IPS-NIHi7 (cell line): ENCODE data around the gene FCRL6.
A peak's percentile ranks its signal among the peaks of the same experiment; 100 is the strongest.

Experiments used
- DNase-seq: peaks from one replicate; pipeline ENCODE4 v3.0.0; 2012; ENCODE audit warnings: mixed read lengths; ENCODE audit errors: extremely low spot score

The FCRL6 gene, protein sequence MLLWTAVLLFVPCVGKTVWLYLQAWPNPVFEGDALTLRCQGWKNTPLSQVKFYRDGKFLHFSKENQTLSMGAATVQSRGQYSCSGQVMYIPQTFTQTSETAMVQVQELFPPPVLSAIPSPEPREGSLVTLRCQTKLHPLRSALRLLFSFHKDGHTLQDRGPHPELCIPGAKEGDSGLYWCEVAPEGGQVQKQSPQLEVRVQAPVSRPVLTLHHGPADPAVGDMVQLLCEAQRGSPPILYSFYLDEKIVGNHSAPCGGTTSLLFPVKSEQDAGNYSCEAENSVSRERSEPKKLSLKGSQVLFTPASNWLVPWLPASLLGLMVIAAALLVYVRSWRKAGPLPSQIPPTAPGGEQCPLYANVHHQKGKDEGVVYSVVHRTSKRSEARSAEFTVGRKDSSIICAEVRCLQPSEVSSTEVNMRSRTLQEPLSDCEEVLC

DNA sequence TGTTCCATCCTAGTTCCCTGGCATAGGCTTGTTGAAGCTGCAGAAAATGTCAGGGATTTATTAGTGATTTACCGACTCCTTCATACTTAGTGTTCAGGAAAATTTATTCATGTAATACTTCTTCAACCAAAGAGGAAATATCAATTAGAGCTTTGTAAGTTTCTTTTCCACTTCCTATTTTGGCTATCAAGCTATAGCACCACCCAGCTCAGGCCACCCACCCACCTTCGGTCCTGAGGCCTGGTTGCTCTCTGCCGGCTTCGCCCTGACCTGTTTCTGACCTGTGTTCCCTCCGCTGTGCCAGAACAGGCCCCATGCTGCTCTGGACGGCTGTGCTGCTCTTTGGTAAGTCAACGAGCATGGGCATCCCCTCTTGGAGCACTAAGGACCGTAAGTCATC is at the start of gene FCRL6:
TSS of gene FCRL6 (plus strand) at position 250 of the 400 bp plus-strand sequence. CDS start at position 315, 65 bp downstream.
- DNase-seq, result no peak

DNA sequence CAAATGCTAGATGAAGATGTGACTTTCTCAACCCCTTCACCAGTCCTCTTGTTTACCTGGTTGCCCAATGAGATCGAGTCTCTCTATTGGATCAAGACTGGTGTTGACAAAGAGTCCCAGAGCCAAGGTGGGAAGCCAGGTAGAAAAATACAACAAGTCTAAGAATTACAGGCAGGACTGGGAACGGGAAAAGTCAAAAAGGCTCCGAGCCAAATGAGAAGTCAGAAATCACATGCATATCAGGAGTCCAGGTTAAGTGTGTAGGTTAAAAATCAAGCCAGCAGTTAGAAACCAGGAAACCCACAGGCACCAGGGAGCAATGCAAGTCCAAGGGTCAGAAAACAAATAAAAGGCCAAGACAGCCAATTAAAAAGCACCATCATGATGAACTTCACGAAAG is 48.8 kb upstream of the FCRL6 start:
- no peak for DNase-seq

DNA sequence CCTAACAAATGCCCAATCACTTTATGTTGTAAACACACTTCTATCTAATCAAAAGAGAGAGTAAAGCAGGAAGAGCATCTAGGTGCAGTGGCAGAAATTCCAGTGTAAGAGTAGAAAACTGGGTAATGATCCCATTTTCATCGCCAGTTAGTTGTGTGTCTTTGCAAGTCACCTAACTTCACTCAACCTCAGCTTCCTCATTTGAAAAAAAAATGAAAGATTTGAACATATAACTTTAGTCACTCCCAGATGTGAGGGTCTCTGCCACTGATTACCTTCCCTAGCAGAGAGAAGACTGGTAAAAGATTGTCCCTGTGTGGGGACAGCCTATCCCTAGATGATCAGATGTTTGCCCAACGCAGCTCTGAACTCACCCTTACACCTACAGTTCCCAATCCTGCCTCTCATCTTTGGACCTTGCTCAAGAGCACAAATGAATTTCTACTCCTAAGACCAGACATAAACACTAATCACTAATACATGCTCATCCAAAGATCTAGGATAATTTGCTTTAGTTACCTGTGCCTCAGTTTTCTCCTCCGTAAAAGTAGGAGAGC is 46.6 kb upstream of the FCRL6 start:
- no peak for DNase-seq

DNA sequence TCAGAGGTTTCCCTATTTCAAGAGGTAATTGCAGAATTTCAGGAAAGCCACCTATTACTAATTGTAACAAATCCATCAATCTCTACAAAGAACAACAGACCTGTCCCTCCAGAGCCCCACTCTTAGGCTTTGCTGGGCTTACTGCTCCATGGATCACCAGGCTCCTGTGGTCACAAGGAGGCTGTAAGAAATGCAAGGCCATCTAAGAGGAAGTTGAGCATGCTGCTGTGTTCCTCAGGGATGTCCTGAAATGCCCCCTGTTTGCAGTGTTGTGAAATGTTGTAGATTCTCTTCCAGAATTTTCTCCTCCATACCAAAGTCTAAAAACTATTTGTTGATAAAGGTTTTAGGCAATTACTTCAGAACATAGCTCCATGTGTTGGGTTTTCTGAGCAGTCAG is 45.8 kb upstream of the FCRL6 start:
- no peak for DNase-seq

DNA sequence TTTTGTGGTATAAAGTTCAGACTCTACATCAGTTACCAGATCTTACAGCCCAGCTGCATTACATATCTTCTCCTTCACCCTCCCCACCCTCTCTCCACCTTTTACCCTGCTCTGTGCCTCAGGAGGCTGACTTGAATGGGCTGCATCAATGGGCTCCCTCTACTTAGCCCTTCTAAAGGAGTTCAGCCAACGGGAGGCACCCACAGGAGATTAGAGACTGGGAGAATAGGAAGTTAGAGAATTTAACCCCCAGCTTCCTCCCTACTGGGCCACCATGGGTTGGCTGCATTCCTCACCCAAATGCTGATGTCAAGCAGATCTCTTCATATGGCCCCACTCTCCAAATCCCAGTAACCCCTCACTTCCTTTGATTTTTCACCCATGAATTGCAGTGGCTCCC is 38.5 kb upstream of the FCRL6 start:
- no peak for DNase-seq

DNA sequence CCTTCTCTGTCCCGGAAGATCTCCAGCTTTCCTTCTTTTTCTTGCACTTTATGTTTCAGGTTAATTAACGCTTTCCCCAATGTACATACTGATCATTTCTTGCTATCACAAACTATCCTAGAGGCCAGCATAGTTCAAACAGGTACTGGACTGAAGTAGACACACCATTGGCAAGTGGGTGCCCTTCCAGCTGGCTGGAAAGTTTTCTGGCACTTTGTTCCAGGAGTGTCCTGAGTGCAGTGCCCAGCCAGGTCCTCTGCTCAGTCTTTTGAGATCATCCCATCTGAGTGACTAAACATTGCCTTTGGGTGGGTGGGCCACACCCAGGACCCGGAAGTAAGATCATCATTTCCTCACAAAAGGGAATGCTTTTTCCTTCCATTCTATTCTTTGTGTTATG is 36.4 kb upstream of the FCRL6 start:
- no peak for DNase-seq

DNA sequence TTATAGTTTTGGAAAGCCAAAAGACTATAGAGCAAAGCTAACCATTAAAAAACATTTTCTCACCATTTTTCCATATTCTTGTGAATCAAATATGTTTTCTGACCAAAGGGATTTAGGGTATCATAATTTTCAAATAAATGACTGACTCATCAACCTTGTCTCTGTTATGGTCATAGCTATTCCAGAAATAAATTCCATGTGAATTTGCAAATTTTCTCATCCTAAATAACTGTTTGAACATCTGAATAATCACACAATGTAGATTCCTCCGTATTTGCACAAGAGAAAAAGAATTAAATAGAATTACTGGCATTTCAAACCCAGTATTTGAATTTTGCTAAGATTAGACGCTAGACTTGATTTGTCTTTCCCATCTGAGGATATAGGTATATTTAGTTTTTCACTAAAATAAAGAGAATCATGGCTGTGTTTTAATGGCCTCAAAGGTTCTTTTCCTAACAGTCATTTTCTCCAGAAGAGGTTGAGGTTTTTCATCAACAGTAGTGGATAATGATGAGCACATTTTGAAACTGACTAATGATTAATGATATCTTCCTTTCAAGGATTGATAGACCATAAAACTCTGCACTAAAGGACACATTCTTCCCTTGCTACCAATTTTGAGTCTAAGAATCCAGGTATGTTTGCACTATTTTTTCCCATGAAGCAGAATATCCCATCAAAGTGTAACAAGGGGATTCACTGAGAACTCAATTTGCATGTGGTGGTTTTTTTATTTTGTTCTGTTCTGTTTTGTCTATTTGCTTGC is 30.8 kb upstream of the FCRL6 start:
- no peak for DNase-seq

DNA sequence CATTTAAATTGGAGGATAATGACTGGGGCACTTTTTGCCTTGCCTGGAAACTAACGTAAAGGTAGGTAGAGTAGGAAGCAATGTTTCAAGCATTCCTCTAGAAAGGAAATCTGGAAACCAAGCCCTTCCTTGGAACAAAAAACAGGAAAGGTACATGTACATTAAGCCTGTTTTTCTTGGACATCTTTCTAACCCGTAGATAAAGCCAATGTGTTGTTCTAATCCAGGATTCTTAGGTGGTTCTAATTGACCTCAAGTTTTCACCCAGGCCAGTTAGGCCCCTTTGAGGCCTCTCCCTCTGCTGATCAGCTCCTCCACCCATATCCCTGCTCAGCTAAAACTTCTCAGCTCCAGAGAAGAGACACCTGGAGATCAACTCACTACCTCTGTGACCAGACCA is 27.7 kb upstream of the FCRL6 start:
- DNase-seq, result no peak

DNA sequence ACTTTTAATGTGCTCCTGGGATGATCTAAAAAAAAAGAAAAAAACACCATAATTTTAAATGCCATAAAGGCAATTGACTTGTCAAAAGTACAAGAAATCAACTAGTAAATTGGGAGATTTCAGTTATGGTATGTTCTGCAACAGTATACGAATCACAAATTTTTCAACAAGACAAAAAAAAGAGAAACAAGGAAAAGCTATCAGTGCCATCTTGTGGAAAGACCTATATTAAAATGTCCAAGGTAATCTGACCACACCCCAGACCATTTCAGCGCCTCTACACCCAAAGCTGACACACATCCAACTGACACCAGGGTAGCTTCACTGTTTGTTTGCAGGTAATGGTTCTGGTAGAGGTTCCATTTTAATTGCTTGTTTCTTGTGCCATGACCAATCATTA is 26.4 kb upstream of the FCRL6 start:
- no peak for DNase-seq

DNA sequence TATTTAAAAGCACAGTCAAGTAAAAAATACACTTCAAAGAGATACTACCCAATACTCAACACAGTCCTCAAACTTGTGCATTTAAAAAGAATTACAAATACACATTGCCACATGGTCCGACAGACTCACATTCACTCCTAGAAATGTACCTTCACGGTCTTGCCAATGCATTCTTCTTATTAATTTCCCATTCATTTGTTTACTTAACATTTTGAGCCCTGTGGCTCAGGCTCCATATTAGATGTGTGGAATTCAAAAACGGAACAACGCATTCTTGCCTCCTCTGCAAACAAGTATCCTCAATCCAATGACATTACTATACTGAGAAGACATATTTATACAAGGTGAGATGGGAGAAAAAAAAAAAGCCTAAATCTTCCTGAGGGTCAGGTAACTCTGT is 23.9 kb upstream of the FCRL6 start:
- no peak for DNase-seq

DNA sequence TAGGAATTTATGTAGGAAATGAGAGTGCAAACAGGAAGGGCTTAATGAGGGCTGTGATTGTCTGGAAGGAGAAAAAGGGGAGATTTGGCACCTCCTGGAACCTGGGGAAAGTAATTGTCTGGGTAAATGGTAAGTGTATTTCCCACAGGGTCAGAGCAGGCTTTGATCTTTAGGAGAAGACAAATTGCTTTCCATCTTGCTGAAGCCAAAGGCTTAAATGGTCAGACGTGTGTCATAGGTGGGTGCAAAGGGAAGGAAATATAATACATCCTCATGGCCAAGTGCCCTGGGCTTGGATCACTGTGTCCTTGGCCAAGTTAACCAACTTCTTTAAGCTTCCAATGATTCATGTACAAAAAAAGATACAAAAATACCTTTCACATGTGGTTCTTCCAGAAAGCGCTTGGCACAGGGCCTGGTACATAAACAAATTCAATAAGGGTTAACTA is 22.7 kb upstream of the FCRL6 start:
- DNase-seq, result no peak

DNA sequence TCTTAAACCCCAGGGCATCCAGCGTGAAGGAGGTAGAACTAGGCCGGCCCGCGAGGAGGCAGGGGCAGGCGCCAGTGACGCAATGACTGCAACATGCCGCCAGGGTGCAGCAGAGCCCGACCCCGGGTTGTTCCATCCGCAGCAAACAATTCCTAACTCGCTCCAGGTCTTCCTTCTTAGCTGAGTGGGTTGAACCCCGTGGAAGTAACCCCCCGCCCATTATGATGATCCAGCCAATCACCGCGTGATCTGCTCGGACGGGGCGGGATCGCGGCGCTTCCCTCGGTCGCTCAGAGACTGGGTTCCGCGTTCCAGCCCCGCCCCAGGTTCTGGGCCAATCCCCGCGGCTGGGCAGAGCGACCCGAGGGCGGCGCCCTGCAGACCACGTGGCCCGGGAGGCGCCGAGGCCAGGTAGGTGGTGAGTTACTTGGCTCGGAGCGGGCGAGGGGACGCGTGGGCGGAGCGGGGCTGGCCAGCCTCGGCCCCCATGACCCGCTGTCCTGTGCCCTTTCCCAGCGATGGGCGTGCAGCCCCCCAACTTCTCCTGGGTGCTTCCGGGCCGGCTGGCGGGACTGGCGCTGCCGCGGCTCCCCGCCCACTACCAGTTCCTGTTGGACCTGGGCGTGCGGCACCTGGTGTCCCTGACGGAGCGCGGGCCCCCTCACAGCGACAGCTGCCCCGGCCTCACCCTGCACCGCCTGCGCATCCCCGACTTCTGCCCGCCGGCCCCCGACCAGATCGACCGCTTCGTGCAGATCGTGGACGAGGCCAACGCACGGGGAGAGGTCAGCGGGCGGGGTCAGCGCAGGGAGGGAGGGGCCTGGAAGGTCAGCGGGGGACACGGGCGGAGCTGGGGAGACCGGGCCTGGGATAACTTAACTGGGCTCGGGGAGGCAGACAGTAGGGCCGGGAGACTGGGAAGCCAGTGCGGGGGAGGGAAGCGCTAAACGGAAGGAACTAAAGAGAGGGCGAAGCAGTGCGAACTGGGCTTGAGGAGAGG is 21.3 kb upstream of the FCRL6 start, which contains the start of gene DUSP23:
TSS of gene DUSP23 (plus strand) at position 380 of the 1,000 bp plus-strand sequence. CDS start at position 519, 139 bp downstream.
- peak; percentile 98 for DNase-seq

DNA sequence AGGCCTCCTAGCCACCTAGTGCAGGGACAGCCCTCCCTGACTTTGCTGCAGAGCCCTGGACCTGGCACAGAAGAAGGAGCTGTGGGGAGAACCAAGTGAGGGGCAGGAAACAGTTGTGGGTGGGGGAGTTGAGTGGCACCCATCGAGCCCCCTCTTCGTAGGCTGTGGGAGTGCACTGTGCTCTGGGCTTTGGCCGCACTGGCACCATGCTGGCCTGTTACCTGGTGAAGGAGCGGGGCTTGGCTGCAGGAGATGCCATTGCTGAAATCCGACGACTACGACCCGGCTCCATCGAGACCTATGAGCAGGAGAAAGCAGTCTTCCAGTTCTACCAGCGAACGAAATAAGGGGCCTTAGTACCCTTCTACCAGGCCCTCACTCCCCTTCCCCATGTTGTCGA is 20.2 kb upstream of the FCRL6 start:
- no peak for DNase-seq

DNA sequence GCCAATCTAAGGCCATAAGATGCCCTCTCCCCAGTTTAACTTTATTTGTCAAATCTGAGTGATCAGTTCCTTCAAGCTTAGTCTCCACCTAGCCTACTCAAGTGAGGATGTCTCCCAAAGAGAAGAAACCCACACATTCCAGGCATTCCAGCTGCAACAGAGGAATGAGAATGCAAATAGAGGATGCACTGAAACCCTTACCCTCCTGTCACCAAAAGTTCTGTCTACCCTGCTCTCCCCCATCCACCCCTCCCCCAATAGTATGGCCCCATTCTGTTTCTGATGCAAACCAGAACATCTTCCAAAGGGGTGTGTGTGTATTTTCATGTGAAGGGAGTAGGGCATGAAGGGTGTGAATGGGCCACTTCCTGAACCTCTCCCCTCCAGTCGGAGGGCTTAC is 18.4 kb upstream of the FCRL6 start:
- DNase-seq, result peak; percentile 26

DNA sequence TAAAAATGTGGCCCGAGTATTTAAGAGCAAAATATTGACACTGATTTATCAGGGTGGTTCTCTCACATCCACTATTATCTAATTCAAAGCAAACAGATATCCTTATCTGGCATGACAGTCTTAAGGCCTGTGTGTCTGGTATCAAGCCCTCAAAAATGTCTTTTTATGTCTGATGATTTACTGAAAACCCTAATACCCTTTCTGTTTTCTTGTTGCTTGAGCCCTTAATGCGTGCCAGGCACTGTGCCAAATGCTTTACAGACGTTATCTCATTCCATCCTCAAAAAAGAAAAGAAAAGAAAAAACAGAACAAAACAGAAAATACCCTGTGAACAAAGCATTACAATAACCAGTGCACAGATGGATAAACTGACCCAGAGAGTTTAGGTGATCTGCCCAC is 15.7 kb upstream of the FCRL6 start:
- no peak for DNase-seq

DNA sequence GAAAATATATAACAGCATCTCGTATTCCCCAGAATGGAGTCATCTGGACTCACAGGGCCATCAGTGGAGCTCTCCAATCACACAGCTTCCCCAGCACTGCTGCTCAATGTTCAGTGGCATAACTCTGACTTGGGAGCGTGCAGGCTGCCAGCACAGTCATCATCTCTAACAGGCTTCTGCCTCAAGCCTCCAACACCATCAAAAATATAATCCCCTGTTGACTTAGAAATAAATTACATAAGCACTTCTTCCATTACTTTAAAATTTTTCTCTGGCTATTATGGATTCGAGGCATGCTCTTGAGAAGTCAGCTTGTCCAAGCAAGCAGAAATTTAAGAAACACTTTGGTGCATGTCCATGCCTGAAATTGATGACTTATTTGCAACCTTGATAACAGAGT is 15.2 kb upstream of the FCRL6 start:
- no peak for DNase-seq

DNA sequence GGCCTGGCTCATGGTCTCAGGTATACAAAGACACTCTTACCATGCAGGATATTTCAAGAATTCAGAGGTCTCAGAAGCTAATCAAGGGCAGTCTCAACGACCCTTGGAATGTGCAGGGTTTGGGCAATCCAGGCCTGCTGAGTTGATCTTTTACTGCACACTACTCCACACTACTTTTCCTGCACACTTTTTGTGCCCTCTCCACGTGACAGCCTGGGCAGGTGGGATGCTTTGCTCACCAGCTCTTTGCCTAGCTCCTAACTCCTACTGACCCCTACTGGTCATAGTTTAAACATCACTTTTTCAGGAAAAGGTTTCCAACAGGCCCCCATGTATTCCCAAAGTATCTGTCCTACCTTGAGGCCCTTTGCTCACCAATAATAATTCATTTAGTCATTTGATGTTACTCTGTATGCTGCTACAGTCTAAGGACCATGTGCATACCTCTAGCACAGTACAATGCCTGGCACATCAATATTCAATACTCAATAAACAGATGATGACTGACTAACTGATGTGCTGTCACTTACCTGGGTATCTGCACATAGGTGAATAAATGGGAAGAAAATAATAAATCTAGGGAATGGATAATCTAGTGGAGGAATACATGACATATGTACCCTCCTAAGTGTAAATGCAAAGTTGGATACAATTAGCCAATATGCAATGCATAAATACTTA is 11.8 kb upstream of the FCRL6 start:
- DNase-seq, result peak; percentile 73

DNA sequence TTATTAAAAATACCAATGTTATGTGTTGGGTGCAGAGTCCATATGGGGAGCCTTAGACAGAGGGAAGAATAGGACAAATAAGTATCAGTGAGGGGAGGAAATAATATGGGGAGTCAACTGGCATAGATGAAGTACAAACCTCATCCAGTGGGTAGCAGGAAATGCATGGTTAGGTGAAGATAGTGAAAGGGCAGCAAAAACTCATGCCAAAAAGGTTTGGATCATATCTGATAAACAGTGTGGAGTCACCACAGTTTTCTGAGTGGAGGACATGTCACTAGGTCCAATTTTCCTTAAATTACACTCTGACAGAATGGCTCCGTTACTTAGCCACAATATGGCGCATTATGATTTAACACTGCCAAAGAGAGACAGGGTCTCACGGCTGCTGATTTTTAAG is 11.1 kb upstream of the FCRL6 start:
- DNase-seq, result no peak

DNA sequence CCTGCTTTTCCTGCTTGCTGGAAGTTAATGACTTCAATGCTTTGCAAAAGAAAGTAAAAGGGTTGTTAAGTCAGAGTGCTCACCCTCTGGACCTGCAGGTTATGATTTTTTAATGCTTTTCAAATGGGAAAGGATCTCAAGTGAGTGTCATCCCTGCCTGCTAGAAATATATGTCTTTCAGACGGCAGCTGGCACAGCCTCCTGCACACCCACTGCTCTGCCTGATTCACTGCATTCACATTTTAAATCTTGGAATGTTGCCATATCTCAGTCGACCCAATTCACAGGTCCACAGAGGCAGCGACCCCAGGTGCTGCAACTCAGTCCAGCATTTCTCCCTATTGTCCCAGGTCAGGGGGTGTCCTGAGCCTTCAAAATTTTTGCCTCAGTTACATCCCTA is 10.7 kb upstream of the FCRL6 start:
- no peak for DNase-seq

DNA sequence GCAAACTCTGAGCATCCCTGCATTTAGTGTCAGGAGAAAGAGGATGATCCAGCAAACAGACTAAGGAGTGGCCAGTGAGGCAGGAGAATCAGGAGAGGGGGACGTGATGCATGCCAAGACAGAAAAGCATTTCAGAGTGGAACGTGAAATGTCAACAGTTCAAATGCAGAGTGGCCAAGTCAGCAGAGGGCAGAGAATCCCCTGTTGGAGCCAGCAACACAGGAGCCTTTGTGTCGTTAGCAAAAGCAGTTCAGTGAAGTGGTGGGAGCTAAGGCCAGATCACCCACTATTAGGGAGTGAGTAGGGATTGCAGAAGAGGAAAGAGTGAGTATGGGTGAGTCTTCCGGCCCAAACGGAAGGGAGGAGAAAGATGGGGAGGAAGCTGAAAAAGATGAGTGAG is 6.6 kb upstream of the FCRL6 start:
- no peak for DNase-seq

DNA sequence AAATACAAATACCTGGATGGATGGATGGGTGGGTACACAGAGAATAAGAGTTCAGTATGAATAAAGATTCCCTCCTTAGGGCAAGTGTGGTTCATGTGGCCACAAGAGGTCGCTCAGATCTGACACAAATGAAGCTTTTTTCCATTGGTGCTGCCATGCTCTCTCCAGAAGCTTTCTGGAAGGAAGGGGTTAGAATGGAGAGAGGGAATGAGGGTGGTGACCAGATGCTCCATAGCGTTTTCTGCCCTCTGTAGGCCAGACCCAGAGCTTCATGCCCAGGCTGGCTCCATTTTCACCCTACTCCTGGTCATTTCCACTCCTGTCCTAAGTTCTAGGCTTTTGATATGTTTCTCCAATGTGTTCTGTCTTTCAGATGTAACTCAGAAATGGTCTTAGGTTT is 3.3 kb upstream of the FCRL6 start:
- peak; percentile 93 for DNase-seq
